ENCODE results near the gene PLXNA2.

PLXNA2 gene

GRCh38 chr1:208029381-208030287 is 214.6 kb downstream of the PLXNA2 start:
- no peak for TF ChIP-seq CTCF (IDR thresholded peaks at IDR 0.05; ENCODE audit: low read depth, low read length)
- no peak overlapping the region for H3K4me3 ChIP-seq (ENCODE audit: low read depth, low read length)

GRCh38 chr1:208028526-208028925 is 215.7 kb downstream of the PLXNA2 start:
- no peak overlapping the region for H3K4me3 ChIP-seq (ENCODE audit: low read depth, low read length)
- no peak for TF ChIP-seq CTCF (IDR thresholded peaks at IDR 0.05; ENCODE audit: low read depth, low read length)

GRCh38 chr1:208027861-208028260 is 216.3 kb downstream of the PLXNA2 start:
- H3K4me3 ChIP-seq (ENCODE audit: low read depth, low read length) = no peak overlapping the region
- no peak for TF ChIP-seq CTCF (IDR thresholded peaks at IDR 0.05; ENCODE audit: low read depth, low read length)

GRCh38 chr1:208026880-208027438 is 217.2 kb downstream of the PLXNA2 start:
- no peak for TF ChIP-seq CTCF (IDR thresholded peaks at IDR 0.05; ENCODE audit: low read depth, low read length)

GRCh38 chr1:208025031-208025430 is 219.2 kb downstream of the PLXNA2 start:
- no peak for TF ChIP-seq CTCF (IDR thresholded peaks at IDR 0.05; ENCODE audit: low read depth, low read length)
- H3K4me3 ChIP-seq (ENCODE audit: low read depth, low read length) = no peak overlapping the region

More at GRCh38 chr1:208026880-208027438, 217.2 kb downstream of the PLXNA2 start:
- no peak overlapping the region for H3K4me3 ChIP-seq (ENCODE audit: low read depth, low read length)

GRCh38 chr1:208024406-208024805 is 219.8 kb downstream of the PLXNA2 start:
- no peak overlapping the region for H3K4me3 ChIP-seq (ENCODE audit: low read depth, low read length)
- no peak for TF ChIP-seq CTCF (IDR thresholded peaks at IDR 0.05; ENCODE audit: low read depth, low read length)

GRCh38 chr1:208019257-208019656 is 224.9 kb downstream of the PLXNA2 start:
- no peak for TF ChIP-seq CTCF (IDR thresholded peaks at IDR 0.05; ENCODE audit: low read depth, low read length)
- H3K4me3 ChIP-seq (ENCODE audit: low read depth, low read length) = no peak overlapping the region

Data from WI38 (cell line).